GM12873 (cell line): ENCODE results near the gene STX8.

Experiments used
- TF ChIP-seq, protein P1 (sequence below): IDR thresholded peaks from 2 replicates; pipeline ENCODE4 v1.5.1; 2012; ENCODE audit warnings: low read depth, mild to moderate bottlenecking, moderate library complexity, low read length, control low read depth; ENCODE audit not compliant: insufficient read depth; ENCODE audit errors: missing control alignments

The STX8 gene

DNA sequence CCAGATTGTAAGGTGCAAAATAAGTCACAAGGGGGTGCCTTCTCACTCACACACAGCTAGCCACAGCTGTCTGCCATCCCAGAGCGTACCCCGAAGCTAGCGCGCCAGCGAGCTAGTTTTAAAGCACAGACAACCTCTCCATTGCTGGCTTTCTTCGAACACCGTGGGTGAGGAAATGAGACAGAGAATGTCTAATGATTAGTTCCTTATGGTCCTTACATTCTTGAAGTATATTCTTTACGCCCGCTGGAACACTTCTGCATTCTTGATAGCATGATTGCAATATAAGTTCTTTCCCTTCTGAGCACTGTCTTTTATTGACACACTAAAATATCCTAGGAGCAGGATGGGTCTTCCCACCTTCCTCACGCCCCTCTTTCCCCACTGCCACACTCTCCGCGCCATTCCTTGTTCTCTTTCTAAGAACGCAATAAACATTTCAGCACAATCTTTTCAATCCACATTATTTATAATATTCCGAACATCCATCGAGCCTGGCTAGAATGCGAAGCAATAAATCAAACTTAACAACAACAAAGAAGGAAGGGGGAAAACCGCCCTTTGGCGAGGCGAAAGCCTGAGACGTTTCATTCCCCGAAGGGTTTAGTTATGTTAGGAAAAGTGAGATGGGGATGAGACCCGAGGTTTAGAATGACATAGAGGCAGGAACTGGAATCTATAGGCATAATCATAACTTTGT lies 303.0 kb downstream of the STX8 start:
- TF ChIP-seq, protein P1, sequence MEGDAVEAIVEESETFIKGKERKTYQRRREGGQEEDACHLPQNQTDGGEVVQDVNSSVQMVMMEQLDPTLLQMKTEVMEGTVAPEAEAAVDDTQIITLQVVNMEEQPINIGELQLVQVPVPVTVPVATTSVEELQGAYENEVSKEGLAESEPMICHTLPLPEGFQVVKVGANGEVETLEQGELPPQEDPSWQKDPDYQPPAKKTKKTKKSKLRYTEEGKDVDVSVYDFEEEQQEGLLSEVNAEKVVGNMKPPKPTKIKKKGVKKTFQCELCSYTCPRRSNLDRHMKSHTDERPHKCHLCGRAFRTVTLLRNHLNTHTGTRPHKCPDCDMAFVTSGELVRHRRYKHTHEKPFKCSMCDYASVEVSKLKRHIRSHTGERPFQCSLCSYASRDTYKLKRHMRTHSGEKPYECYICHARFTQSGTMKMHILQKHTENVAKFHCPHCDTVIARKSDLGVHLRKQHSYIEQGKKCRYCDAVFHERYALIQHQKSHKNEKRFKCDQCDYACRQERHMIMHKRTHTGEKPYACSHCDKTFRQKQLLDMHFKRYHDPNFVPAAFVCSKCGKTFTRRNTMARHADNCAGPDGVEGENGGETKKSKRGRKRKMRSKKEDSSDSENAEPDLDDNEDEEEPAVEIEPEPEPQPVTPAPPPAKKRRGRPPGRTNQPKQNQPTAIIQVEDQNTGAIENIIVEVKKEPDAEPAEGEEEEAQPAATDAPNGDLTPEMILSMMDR = no peak

- TF ChIP-seq, protein P1 = no peak
These were observed 303.6 kb downstream of the STX8 start for GRCh38 chr17:9271989-9272388.

DNA sequence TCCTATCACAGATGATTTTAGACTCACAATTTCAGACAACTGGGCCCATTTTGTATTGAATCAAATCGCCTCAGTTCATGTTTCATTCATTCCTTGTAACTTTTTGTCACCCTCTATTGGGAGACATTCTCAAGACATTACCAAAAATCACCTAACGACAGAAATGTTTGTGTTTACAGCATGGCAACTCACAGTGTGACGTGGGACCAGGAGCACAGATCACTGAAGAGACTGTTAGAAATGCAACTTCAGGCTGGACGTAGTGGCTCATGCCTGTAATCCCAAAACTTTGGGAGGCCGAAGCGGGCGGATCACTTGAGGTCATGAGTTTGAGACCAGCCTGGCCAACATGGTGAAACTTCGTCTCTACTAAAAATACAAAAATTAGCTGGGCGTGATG lies 304.7 kb downstream of the STX8 start:
- TF ChIP-seq, protein P1 = no peak

- TF ChIP-seq, protein P1 = no peak
These were observed 306.1 kb downstream of the STX8 start for GRCh38 chr17:9269350-9270035.

- TF ChIP-seq, protein P1 = no peak
These were observed 307.1 kb downstream of the STX8 start for GRCh38 chr17:9268546-9268945.

- TF ChIP-seq, protein P1 = no peak
These were observed 308.9 kb downstream of the STX8 start for GRCh38 chr17:9266697-9267117.

DNA sequence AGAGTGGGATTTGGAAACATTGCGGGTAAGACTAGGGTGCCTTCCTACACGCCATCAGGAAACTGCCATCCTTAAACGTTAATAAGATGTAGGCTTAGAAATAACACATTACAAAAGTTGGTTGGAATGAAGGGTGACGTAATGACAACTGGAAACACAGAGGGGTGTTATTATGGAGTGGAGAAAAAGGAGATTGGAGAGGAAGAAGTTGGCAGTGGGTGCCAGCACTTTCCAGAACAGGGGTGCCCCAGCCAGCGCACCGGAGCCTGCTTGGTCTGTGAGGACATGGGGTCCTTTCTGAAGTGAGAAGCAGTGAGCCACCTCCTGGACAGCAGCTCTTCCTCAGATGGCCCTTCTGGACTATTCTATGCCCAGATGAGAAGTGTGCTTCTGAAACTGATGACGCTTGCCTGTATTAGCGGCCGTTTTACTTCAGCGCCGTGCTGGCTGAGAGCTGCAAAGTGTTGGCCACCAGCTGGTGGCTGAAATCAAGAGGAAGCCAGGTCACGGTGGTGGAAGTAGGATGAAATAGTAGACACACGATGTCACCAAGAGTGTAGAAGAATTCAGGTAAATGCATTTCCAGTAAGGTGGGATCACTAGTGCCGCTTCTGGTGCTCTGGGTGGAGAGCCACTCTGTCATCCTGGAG lies 309.5 kb downstream of the STX8 start:
- TF ChIP-seq, protein P1 = no peak
